ENCODE results near the gene IL1F10.

Gene IL1F10

GRCh38 chr2:113123726-113124125 lies 56.0 kb downstream of the IL1F10 start:
- H3K4me3 ChIP-seq (ENCODE audit: low read depth, low read length), result no peak overlapping the region
- no peak for TF ChIP-seq CTCF (IDR thresholded peaks at IDR 0.05; ENCODE audit: borderline replicate concordance, insufficient read depth, low read depth, low read length)

DNA sequence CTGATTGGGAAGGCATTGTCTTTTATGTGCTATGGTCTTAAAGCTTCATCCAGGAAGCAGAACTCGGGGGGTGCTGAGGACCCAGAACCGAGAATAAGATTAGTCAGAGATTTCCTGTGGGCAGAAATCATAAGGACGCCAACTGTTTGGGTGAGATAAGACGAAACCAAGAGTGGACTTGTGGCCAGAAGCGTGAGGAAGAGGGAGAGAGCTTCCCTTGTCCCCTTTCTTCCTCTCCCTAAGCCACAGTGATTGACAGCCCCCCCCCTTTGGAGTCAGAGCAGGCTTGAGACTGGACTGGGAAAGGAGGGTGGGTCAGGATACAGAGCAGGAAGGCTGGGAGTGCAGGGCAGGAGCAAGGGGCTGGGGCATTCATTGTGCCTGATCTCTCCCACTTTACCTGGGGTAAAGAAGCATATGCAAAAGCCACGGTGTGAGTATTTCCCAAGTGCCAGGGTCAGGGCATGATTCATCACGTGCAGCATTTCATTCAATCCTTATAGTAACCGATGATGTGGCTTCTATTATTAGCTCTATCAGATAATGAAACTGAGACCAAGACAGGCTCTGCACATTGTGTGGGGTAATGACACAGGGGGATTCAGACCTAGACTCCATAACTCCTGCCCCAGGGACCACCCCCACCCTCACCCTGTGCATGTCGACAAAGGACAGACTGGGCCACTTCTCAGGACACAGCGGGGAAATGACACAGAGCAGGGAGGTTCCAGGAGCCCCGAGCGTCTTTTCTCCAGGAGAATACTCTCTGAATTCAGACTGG lies 56.6 kb downstream of the IL1F10 start:
- no peak overlapping the region for H3K4me3 ChIP-seq (ENCODE audit: low read depth, low read length)
- no peak for TF ChIP-seq CTCF (IDR thresholded peaks at IDR 0.05; ENCODE audit: borderline replicate concordance, insufficient read depth, low read depth, low read length)
